GM18508 (cell line): ENCODE measurements around the gene INPP4B.
"Not testable (repeated sequence)": the region's sequence is repeated elsewhere in the genome, so short reads cannot be mapped to it uniquely, and the experiment has no call there.

Experiments
- ATAC-seq: cut with Tn5 transposase; IDR thresholded peaks from one replicate; pipeline ENCODE4 v1.9.1; 2021; ENCODE audit warnings: moderate number of reproducible peaks; ENCODE audit not compliant: insufficient read depth, unreplicated experiment

The INPP4B gene

GRCh38 chr4:142509381-142509780 lies 336.7 kb downstream of the INPP4B start:
- ATAC-seq, result not testable (repeated sequence)

GRCh38 chr4:142500966-142501365 lies 345.1 kb downstream of the INPP4B start:
- ATAC-seq, result no peak

GRCh38 chr4:142497606-142498005 lies 348.5 kb downstream of the INPP4B start:
- no peak for ATAC-seq

GRCh38 chr4:142493255-142494110 lies 352.6 kb downstream of the INPP4B start:
- no peak for ATAC-seq

GRCh38 chr4:142485452-142485851 lies 360.6 kb downstream of the INPP4B start:
- ATAC-seq, result no peak

- no peak for ATAC-seq
These were observed 365.9 kb downstream of the INPP4B start for GRCh38 chr4:142480244-142480643.

GRCh38 chr4:142475663-142476062 lies 370.4 kb downstream of the INPP4B start:
- no peak for ATAC-seq

- no peak for ATAC-seq
These were observed 371.6 kb downstream of the INPP4B start for GRCh38 chr4:142474398-142475087.

GRCh38 chr4:142473960-142474338 lies 372.2 kb downstream of the INPP4B start:
- no peak for ATAC-seq

- no peak for ATAC-seq
These were observed 372.7 kb downstream of the INPP4B start for GRCh38 chr4:142473218-142473959.

GRCh38 chr4:142467088-142467487 lies 379.0 kb downstream of the INPP4B start:
- no peak for ATAC-seq

GRCh38 chr4:142465526-142465925 lies 380.6 kb downstream of the INPP4B start:
- no peak for ATAC-seq

GRCh38 chr4:142463206-142463605 lies 382.9 kb downstream of the INPP4B start:
- no peak for ATAC-seq

- ATAC-seq, result no peak
These were observed 393.8 kb downstream of the INPP4B start for GRCh38 chr4:142452161-142452855.

- no peak for ATAC-seq
These were observed 396.2 kb downstream of the INPP4B start for GRCh38 chr4:142449771-142450373.

GRCh38 chr4:142447009-142447408 lies 399.1 kb downstream of the INPP4B start:
- no peak for ATAC-seq

GRCh38 chr4:142443469-142443868 lies 402.6 kb downstream of the INPP4B start:
- no peak for ATAC-seq

GRCh38 chr4:142440093-142440492 lies 406.0 kb downstream of the INPP4B start:
- ATAC-seq, result no peak

GRCh38 chr4:142435599-142436235 lies 410.4 kb downstream of the INPP4B start:
- no peak for ATAC-seq
